HAP-1 (cell line): ENCODE results near the gene GRB10.

Experiments
- DNase-seq, 2 experiments: peaks; one replicate each; pipeline ENCODE4 v3.0.0-alpha.2; 2016 to 2020; ENCODE audit warnings: low spot score in 2 of 2
- H3K27me3 ChIP-seq: fragments of 250-450 bp; sonication (Bioruptor Pico); 2 replicates; pipeline ENCODE4 v1.5.1; 2020; ENCODE audit warnings: low read depth, mild to moderate bottlenecking, moderate library complexity
- H3K36me3 ChIP-seq: fragments of 250-450 bp; sonication (Bioruptor Pico); replicated peaks from 2 replicates; pipeline ENCODE4 v1.5.1; 2020; ENCODE audit warnings: mild to moderate bottlenecking
- H3K4me1 ChIP-seq: fragments of 250-450 bp; sonication (Bioruptor Pico); 2 replicates; pipeline ENCODE4 v1.5.1; 2020; ENCODE audit warnings: mild to moderate bottlenecking
- H3K4me3 ChIP-seq: fragments of 250-450 bp; sonication (Bioruptor Pico); 2 replicates; pipeline ENCODE4 v1.5.1; 2020; ENCODE audit warnings: mild to moderate bottlenecking, moderate library complexity
- H3K9me3 ChIP-seq: fragments of 250-450 bp; sonication (Bioruptor Pico); 2 replicates; pipeline ENCODE4 v1.5.1; 2020; ENCODE audit warnings: mild to moderate bottlenecking, moderate library complexity
- in situ Hi-C: fragments of 300-500 bp; cut with MboI; formaldehyde crosslinking; loops from 3 replicates; pipeline ENCODE4 v1.14.3; 2020; ENCODE audit warnings: low sequenced_read_pairs, inconsistent platforms, mixed read lengths

GRB10 gene

DNA sequence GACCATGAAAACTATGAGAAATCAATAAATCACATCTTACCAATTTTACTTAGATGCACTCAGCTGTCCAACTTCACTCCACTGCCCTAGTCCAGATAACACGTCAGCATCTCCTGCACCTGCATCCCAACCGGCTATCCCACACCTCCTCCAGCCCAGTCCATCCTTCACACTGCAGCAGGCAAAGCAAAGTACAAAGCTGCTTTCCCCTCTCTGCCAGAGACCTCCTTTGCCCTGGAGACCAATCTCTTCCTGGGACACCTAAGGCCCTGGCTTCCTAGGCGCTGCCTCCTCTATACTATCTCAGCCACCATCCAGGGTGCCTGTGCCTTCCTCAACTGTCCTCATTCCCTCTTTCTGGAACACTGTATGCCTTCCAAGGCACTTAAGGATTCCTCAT is 127.2 kb downstream of the GRB10 start:
- H3K4me1 ChIP-seq: no peaks in the 10 kb centered on the region
- no peak for DNase-seq
- no peak overlapping the region for H3K4me3 ChIP-seq
- no peaks in the 10 kb centered on the region; the same call in 1 of the 2 replicates for H3K36me3 ChIP-seq
- H3K9me3 ChIP-seq: no peaks in the 10 kb centered on the region
- no peaks in the 10 kb centered on the region for H3K27me3 ChIP-seq
- in situ Hi-C loops: no loop called here

DNA sequence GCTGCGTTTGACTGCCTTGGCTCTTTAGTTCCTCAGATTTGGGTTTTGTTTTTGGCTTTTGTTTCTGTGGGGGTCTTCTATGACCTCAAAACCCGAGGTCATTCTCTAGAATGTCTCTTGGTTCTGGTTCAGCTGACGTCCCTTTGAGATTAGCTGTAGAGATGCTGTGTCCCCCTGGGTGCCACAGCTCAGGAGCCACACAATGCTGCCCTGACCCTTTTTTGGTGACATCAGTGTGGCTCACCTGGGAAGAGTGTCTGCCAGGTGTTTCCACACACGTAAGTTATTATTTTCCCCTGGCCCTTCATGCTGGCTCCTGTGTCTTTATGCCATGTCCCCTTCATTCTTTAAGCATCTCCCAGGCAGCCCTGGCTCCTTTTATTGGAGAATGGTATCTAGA is 127.7 kb downstream of the GRB10 start:
- Histone ChIP-seq H3K9me3 (no peaks in the 10 kb centered on the region), H3K27me3 (no peaks in the 10 kb centered on the region), H3K4me1 (no peaks in the 10 kb centered on the region), H3K36me3 (no peaks in the 10 kb centered on the region), H3K4me3 (no peak overlapping the region)
- no peak for DNase-seq
- in situ Hi-C loops: no loop called here

DNA sequence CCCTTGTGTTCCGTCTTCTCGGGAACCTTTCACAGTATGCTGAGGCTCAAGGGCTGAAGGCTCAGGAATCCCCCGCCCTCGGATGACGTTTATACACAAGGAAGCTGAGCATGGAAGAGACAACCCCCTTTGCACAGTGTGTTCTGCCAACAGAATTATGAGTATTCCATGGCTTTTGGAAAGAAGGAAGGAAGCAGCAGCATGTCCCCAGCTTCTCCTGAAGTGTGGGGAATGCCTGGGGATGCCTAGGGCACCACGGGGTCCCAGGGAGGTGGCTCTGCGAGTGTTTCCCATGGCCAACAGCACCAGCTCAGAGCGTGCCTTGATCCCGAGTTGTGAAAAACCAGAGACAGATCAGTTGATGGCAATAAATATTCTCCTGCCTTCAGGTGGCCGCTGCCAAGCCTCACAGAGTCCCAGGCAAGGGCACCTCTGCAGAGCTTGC is 128.7 kb downstream of the GRB10 start:
- H3K9me3 ChIP-seq: no peaks in the 10 kb centered on the region
- no peaks in the 10 kb centered on the region for H3K27me3 ChIP-seq
- no peaks in the 10 kb centered on the region for H3K36me3 ChIP-seq
- no peak overlapping the region for H3K4me3 ChIP-seq
- in situ Hi-C loops: no loop called here
- DNase-seq: no peak
- H3K4me1 ChIP-seq: no peaks in the 10 kb centered on the region

DNA sequence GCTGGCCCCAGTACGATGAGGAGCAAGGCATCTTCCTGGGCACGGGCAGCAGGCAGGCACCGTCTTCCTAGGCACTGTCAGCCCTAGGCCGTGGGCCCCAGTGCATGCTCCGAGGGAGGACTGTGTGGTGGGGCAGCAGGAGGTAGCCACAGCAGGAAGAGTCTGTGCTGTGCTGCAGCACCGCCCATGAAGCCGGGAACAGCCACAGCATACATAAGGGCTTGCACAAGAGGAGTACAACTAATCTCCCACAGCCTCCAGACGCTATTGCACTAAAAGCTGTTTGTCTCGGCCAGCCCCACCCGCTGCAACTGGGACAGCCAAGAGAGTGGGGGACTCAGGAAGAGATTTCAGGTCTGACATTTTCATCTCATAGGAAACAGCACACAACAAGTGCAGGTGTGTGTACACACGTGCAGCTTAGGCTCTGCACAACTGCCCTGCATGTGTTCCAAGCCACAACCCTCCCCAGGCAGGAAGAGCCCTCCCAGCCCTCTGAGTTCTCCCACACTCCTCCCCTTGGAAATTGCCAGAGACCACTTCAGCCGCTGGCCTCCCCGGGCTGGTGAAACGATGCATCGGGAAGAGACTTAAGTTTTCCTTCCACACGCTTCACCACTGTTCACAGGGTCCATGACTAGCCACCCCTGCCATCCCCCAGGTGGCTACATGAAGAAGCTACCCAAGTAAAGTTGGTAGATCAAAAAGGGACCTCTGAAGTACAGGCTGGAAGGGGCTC is 129.4 kb downstream of the GRB10 start:
- no peaks in the 10 kb centered on the region for H3K36me3 ChIP-seq
- H3K4me3 ChIP-seq: no peak overlapping the region
- H3K9me3 ChIP-seq: no peaks in the 10 kb centered on the region
- in situ Hi-C loops: no loop called here
- H3K4me1 ChIP-seq: no peaks in the 10 kb centered on the region
- H3K27me3 ChIP-seq: no peaks in the 10 kb centered on the region
- DNase-seq: no peak

DNA sequence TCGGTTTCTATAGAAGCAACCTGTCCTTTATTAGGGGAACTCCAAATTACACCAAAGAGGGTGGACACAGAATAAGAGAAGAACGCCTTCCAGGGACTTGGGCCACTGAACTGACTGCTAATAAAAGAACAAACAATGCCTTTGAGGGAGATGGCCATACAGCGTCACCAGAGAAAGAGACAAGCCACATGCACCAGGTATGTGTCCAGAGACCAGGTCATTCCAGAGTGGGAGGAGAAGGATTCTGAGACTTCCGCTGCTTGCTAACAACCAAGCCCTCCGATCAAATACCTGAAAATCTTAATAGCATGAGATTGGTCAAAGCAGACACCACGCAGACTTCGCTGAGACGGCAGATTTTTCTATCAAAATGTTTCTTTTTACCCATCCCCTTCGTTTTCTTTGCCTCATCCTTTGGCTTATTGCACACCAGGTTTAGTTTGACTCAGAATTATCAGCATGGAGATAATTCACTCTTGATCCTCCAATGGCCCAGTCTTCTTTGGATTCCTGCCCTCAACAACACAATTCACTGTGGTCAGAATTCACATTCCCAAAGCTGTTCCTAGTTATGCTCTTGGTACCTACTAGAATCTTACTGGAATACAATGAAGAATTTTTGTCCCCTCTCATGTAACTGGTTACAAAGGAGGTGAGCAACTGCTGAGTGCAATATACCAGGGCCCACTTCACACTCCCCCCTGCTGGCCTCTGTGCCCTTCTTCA is 130.1 kb downstream of the GRB10 start:
- no peak overlapping the region for H3K4me3 ChIP-seq
- H3K9me3 ChIP-seq: no peaks in the 10 kb centered on the region
- H3K4me1 ChIP-seq: no peaks in the 10 kb centered on the region
- in situ Hi-C loops: no loop called here
- H3K36me3 ChIP-seq: no peaks in the 10 kb centered on the region
- no peaks in the 10 kb centered on the region for H3K27me3 ChIP-seq
- DNase-seq: no peak

DNA sequence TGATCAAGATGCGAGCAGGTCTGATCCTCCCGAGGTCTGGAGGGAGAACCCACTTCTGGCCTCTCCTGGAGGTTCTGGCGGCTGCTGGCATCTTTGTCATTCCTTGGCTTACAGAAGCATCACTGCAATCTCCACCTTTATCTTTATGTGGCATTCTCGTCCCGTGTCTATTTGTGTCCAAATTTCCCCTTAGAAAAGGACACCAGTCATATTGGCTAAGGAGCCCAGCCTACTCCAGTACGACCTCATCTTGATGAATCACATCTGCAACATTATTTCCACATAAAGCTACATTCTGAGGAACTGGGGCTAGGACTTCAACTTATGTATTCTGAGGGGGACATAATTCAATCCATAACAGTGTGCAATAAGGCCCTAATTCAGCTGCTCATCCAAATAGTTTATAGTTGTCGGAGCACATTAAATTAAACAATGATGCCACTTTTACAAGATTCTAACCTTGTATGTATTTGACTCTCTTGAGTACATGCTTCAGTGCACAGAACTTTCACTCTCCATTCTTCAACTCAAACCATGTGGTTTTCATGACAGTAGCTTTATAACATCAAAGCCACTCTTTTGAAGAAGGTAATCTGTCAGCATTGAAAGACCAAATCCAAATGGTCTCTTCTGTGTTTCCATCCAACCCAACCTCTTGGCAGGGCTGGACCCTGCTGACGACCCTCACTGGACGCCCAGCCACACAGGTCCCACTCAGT is 131.3 kb downstream of the GRB10 start:
- Histone ChIP-seq H3K36me3 (no peaks in the 10 kb centered on the region), H3K4me1 (no peaks in the 10 kb centered on the region), H3K9me3 (no peaks in the 10 kb centered on the region), H3K4me3 (no peak overlapping the region), H3K27me3 (no peaks in the 10 kb centered on the region)
- DNase-seq: no peak
- in situ Hi-C loops: no loop called here

DNA sequence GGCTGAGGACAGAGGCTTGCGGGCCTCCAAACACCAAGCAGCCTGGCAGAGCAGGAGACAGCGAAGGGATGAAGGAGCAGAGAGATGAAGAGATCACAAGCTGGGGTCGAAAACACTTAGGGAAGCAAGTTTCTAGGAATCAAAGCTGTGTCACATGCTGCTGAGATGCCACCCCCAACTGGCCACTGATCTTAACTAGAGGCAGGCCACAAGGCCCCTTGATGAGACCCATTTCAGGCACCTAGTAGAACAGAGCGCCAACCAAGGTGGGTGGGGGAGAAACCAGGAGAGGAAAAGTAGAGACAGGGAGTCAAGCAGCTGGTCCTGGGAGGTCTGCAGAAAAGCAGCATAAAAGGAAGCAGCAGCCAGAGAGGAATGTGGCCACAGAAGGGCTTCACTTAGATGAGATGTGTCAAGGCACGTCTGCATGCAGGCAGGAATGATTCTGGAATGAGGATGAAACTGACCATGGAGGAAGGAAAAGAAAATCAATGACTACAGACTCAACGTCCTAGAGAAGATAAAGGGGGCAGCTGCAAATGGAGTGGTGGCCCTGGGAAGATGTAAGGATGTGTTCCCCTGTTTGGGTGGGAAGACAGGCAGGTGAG is 132.5 kb downstream of the GRB10 start:
- in situ Hi-C loops: no loop called here
- Histone ChIP-seq H3K36me3 (no peaks in the 10 kb centered on the region), H3K27me3 (no peaks in the 10 kb centered on the region), H3K4me3 (no peak overlapping the region), H3K9me3 (no peaks in the 10 kb centered on the region), H3K4me1 (no peaks in the 10 kb centered on the region)
- no peak for DNase-seq

DNA sequence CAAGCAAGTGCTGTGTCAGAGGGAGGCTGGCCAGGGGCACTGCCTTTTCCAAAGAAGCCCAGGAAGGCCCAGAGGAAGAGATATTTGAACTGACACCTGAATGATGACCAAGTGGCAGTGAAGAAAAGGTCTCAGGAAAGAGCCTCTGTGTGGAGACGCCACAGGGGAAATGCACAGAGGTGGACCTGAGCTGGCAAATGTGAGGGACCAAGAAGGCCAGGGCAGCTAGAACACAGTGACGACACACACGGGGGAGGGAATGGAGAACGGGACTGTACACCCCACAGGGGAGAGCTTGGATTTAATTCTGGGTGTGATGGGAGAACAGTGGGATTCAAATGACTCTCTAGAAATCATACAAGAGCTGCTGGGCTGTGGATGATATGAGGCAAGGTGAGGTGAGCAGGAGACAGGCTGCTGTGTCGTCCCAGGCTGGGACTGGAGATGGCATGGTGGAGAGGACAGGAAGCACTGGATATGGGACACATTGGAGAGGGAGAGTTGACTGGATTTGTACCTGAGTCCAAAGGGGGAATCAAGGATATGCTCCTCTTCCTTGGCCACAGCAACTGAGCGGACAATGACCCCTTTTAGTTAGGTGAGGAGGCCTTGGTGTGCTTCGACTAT is 133.3 kb downstream of the GRB10 start:
- no peak for DNase-seq
- H3K36me3 ChIP-seq: no peaks in the 10 kb centered on the region

DNA sequence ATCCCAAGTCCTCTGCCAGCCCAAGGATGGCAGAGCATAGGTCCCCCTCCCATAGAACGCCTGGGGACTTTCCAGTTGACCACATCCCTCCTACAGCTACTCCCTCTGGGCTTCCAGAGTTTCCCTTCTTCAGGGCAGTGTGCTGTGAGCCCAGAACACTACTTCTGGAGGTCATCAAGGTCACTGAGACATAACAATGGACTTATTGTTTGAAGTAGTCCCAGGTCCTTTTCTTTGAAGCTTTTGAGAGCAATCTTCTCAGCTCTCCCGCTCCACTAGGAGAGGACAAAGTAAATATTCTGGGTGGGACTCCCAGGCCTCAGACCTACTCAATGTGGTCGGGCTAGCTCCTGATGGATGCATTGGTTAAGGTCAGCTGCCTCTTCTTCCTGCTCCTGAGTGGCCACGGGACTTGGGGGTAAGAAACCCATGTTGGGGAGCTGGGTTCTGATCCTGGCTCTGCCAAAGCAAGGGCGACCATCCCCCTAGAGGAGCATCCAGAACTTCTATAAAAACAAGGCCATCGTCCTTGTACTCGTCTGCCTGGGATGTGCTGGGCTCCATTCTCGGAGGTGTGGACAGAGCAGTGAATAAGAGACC is 134.0 kb downstream of the GRB10 start:
- H3K4me1 ChIP-seq: no peaks in the 10 kb centered on the region
- in situ Hi-C loops: no loop called here

More for the DNA sequence above, 133.3 kb downstream of the GRB10 start:
- no peaks in the 10 kb centered on the region for H3K4me1 ChIP-seq
- in situ Hi-C loops: no loop called here
- no peak overlapping the region for H3K4me3 ChIP-seq
- H3K9me3 ChIP-seq: no peaks in the 10 kb centered on the region
- no peaks in the 10 kb centered on the region for H3K27me3 ChIP-seq

DNA sequence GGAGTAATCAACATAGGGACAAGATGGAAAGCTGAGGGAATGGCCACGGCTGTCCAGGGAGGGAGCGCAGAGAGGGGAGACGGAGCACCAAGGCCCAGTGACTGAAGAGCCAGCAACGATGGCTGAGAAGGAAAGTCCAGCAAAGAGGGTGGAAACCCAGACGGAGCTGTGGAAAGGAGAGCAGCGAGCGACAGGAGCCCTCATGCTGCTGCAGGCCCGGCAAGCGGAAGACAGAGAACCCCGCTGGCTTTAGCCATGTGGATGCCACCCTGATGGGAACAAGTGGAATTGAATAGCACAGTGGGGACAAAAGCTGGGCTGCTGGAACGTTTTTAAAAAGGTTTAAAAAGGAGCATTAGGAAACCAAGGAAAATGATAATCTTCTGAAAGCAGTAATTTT is 134.6 kb downstream of the GRB10 start:
- no peaks in the 10 kb centered on the region for H3K4me1 ChIP-seq
- in situ Hi-C loops: no loop called here

More for the DNA sequence above, 134.0 kb downstream of the GRB10 start:
- H3K9me3 ChIP-seq: no peaks in the 10 kb centered on the region
- peaks cover under 1% of the 10 kb centered on the region; the same call in 1 of the 2 replicates for H3K36me3 ChIP-seq
- DNase-seq: no peak
- H3K4me3 ChIP-seq: no peak overlapping the region
- H3K27me3 ChIP-seq: no peaks in the 10 kb centered on the region

DNA sequence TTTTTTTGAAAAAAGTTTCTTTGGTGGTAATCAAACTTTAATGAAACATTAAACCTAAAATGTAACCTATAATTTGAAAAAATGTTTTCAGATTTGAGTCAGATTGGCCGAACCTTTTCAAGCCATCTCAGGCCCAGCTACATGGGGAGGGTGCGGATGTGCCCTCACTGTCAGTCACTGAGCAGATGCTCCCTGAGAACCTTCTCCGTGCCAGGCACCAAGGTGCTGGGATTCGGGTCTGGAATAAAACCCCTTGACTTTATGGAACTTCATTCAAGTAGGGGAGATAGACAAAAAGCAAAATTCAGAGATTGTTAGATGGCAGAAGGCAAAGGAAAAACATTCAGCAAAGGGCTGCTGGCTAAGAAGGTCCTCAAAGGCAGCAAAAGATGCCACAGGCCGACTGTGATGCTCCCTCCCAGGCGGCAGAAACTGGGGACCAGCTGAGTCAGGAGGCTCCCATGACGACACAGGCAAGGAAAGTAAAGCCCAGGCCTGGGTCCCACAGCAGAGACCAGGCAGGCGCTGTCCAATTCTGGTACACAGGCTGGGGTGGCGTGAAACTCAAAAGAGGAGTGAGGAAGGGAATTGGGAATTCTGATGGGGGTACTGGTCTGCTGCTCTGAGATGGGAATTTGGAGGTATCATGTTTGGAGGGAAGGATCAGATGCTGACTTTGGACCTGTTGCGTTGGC is 135.3 kb downstream of the GRB10 start:
- H3K9me3 ChIP-seq: no peaks in the 10 kb centered on the region
- no peaks in the 10 kb centered on the region for H3K4me1 ChIP-seq
- DNase-seq: no peak
- peaks cover 3% of the 10 kb centered on the region for H3K36me3 ChIP-seq
- H3K4me3 ChIP-seq: no peak overlapping the region
- no peaks in the 10 kb centered on the region for H3K27me3 ChIP-seq
- in situ Hi-C loops: no loop called here

More for the DNA sequence above, 134.6 kb downstream of the GRB10 start:
- Histone ChIP-seq H3K4me3 (no peak overlapping the region), H3K36me3 (peaks cover 3% of the 10 kb centered on the region; the same call in 1 of the 2 replicates), H3K9me3 (no peaks in the 10 kb centered on the region), H3K27me3 (no peaks in the 10 kb centered on the region)
- DNase-seq: no peak

DNA sequence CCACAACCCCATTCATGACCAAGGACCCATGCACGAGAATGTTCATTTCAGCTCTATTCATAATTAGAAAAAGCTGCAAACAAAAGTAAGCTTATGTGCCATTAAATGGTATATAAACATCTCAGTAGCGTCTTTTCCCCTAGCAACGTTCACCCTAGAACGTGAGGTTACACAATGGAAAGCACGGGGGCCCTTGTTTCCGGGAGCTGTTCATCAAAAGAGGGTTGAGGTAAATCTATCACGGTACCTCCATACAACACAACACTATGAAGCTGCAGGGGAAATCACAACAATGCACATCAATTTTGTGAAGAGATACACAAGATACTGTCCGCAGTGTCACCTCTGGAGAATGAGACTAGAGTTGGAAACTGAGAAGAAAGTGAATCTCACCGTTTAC is 136.6 kb downstream of the GRB10 start:
- H3K27me3 ChIP-seq: no peaks in the 10 kb centered on the region
- H3K36me3 ChIP-seq: peaks cover 3% of the 10 kb centered on the region
- H3K4me1 ChIP-seq: no peaks in the 10 kb centered on the region
- H3K4me3 ChIP-seq: no peak overlapping the region
- H3K9me3 ChIP-seq: no peaks in the 10 kb centered on the region
- in situ Hi-C loops: no loop called here
- no peak for DNase-seq
